Aorta (tissue), 5 donors: ENCODE results near the gene HDHD3. TPM values are rescaled to one million over a fixed set of nuclear protein-coding genes. Genes with fewer than 3 reads are reported as not detected.

ENCODE experiments used
- ATAC-seq: fragments of 200-7000 bp; cut with Tn5 transposase; one replicate; pipeline ENCODE4 v1.9.1; 2022; ENCODE audit warnings: moderate library complexity; ENCODE audit not compliant: low FRiP score
- DNase-seq, 2 donors: peaks; one replicate each; pipeline ENCODE4 v3.0.0-alpha.2; 2020
- H3K27ac ChIP-seq, 2 donors: one replicate each; pipeline ENCODE4 v1.5.1; 2013; ENCODE audit warnings: low read length in 2 of 2, mild to moderate bottlenecking in 2 of 2, moderate library complexity in 2 of 2, control low read depth in 1 of 2, inconsistent platforms in 1 of 2, low read depth in 1 of 2
- H3K27me3 ChIP-seq, 2 donors: one replicate each; pipeline ENCODE4 v1.6.1; 2013; ENCODE audit warnings: control low read depth in 1 of 2, low read length in 1 of 2, mild to moderate bottlenecking in 1 of 2, moderate library complexity in 1 of 2; ENCODE audit not compliant: insufficient read depth in 2 of 2, control insufficient read depth in 1 of 2
- H3K36me3 ChIP-seq, 2 donors: one replicate each; pipeline ENCODE4 v1.6.1; 2013; ENCODE audit warnings: control low read depth in 1 of 2, low read length in 1 of 2, mild to moderate bottlenecking in 1 of 2; ENCODE audit not compliant: insufficient read depth in 2 of 2, control insufficient read depth in 1 of 2
- H3K4me1 ChIP-seq, 2 donors: one replicate each; pipeline ENCODE4 v1.6.1; 2013; ENCODE audit warnings: low read length in 2 of 2, control low read depth in 1 of 2, mild to moderate bottlenecking in 1 of 2, moderate library complexity in 1 of 2; ENCODE audit not compliant: insufficient read depth in 2 of 2, control insufficient read depth in 1 of 2
- H3K4me3 ChIP-seq, 2 donors: one replicate each; pipeline ENCODE4 v1.5.1; 2013; ENCODE audit warnings: low read length in 2 of 2, control low read depth in 1 of 2, mild to moderate bottlenecking in 1 of 2
- H3K9me3 ChIP-seq: one replicate; pipeline ENCODE4 v1.6.1; 2013; ENCODE audit warnings: mild to moderate bottlenecking, low read length; ENCODE audit not compliant: control insufficient read depth
- WGBS, 2 donors: extraction: QIAGEN DNeasy Blood & Tissue Kit; methylation state at CpG; one replicate each; pipeline ENCODE4 v1.1.7; 2013; 5-methylcytosine and 5-hydroxymethylcytosine counted together
- intact Hi-C, 2 donors: fragments of 100-400 bp; cut with DNase I; formaldehyde crosslinking; loops; one replicate each; pipeline versions ENCODE4 v1.14.2 to v1.15.0; 2022
- long read RNA-seq, 2 donors: library from polyadenylated mRNA; unstranded; transcript quantifications; one replicate each; pipeline ENCODE4 v2.0.0, GENCODE V29; 2020 to 2021
- polyA plus RNA-seq, 2 donors: library from polyadenylated mRNA; stranded (reverse); fragments of 200-250 nt; gene quantifications; one replicate each; pipeline ENCODE4 v1.2.3, GENCODE V29; 2013
- total RNA-seq, 2 donors: library from RNA; stranded (reverse); fragmentation: NEBNext Ultra II Directional; extraction: Animal tissue kit (Norgen Biotek cat#: 25700); gene quantifications; one replicate each; pipeline ENCODE4 v1.2.1, GENCODE V29; 2021
- donor health status: healthy with polysubstance abuse.
- donor health status: Bipolar disorder and iron deficiency.
- donor health status: DM: no; HTN: no; CAD: no.
- donor health status: DM: no; HTN: no; CAD: no.
- donor health status: DM: yes; HTN: yes; CAD: no.

Gene HDHD3
- 10 to 100 TPM in 1 of 2 donors, 1 to 10 TPM in 1; 8.2 to 13.5 TPM for total RNA-seq
- 10 to 100 TPM; 21.7 to 23.7 TPM for polyA plus RNA-seq
- long read RNA-seq, donor 1, transcript HDHD3-202 (3 exons, 1,497 nt), result major isoform, 29 of 37 reads
- long read RNA-seq, donor 1, transcript HDHD3-203 (3 exons, 913 nt), result minor isoform, 5 of 37 reads
- long read RNA-seq, donor 1, partial matches to known transcripts, result 2 of 37 reads
- long read RNA-seq, donor 1, other reads (novel, unspliced or antisense), result 1 of 37 reads
- long read RNA-seq, donor 2, partial matches to known transcripts, result 0 of 8 reads
- long read RNA-seq, donor 2, other reads (novel, unspliced or antisense), result 1 of 8 reads

- Histone ChIP-seq H3K4me3 (peak within 1 kb of the TSS; percentile 22 to 98), H3K4me1 (peaks cover 0 to 2% of the 10 kb centered on the region in 2 donors), H3K9me3 (no peaks in the 10 kb centered on the region), H3K27ac (peak within 1 kb of the TSS in 1 of 2 donors; percentile 66), H3K36me3 (peaks cover 0 to 4% of the 10 kb centered on the region in 2 donors), H3K27me3 (no peaks in the 10 kb centered on the region)
- intact Hi-C loops, result loop anchor here in 1 of 2 donors (5.0 to 10.0 kb wide), 2 partner anchors 35 to 62 kb away; partner anchors contain the start of gene WDR31
- 0 to 1% methylated on average over 55 to 74 of the region's 74 CpGs for WGBS, 2 donors
- peak; percentile 92 for ATAC-seq
- peak; percentile 88 to 92 for DNase-seq
Measured at GRCh38 chr9:113376634-113377567, at the start of gene HDHD3. Gene HDHD3 (minus strand): TSS chr9:113376986. CDS start chr9:113374354, 2,632 bp downstream.

GRCh38 chr9:113425072-113425471, 48.3 kb upstream of the HDHD3 start:
- no peaks in the 10 kb centered on the region for H3K4me1 ChIP-seq
- no peak for ATAC-seq
- H3K36me3 ChIP-seq, result no peaks in the 10 kb centered on the region
- 34 to 54% methylated on average over 2 of the region's 2 CpGs for WGBS, 2 donors
- no peak overlapping the region for H3K27ac ChIP-seq
- no peaks in the 10 kb centered on the region for H3K9me3 ChIP-seq
- H3K4me3 ChIP-seq, result no peak overlapping the region
- intact Hi-C loops, result no loop called here
- H3K27me3 ChIP-seq, result no peaks in the 10 kb centered on the region
- DNase-seq, result no peak

GRCh38 chr9:113421726-113422125, 44.9 kb upstream of the HDHD3 start:
- Histone ChIP-seq H3K36me3 (no peaks in the 10 kb centered on the region), H3K27ac (no peak overlapping the region), H3K4me3 (no peak overlapping the region), H3K27me3 (no peaks in the 10 kb centered on the region), H3K9me3 (no peaks in the 10 kb centered on the region), H3K4me1 (no peaks in the 10 kb centered on the region)
- ATAC-seq, result no peak
- no peak for DNase-seq
- intact Hi-C loops, result no loop called here
- 79 to 83% methylated on average over 3 of the region's 3 CpGs for WGBS, 2 donors

- H3K36me3 ChIP-seq, result no peaks in the 10 kb centered on the region
- no peak overlapping the region for H3K27ac ChIP-seq
- WGBS, 2 donors, result 72 to 76% methylated on average over 4 of the region's 4 CpGs
- no peaks in the 10 kb centered on the region for H3K27me3 ChIP-seq
- no peaks in the 10 kb centered on the region for H3K4me1 ChIP-seq
- H3K9me3 ChIP-seq, result no peaks in the 10 kb centered on the region
- intact Hi-C loops, result no loop called here
- ATAC-seq (no peak), DNase-seq (no peak)
- no peak overlapping the region for H3K4me3 ChIP-seq
Measured at GRCh38 chr9:113417370-113417769, 40.6 kb upstream of the HDHD3 start.

GRCh38 chr9:113416149-113416721, 39.4 kb upstream of the HDHD3 start:
- H3K27me3 ChIP-seq, result no peaks in the 10 kb centered on the region
- H3K4me3 ChIP-seq, result no peak overlapping the region
- no peaks in the 10 kb centered on the region for H3K9me3 ChIP-seq
- no peaks in the 10 kb centered on the region for H3K36me3 ChIP-seq
- H3K4me1 ChIP-seq, result no peaks in the 10 kb centered on the region
- no peak overlapping the region for H3K27ac ChIP-seq
- DNase-seq (no peak), ATAC-seq (no peak)
- 73 to 79% methylated on average over 3 of the region's 3 CpGs for WGBS, 2 donors
- intact Hi-C loops, result no loop called here

GRCh38 chr9:113410207-113410864, 33.5 kb upstream of the HDHD3 start, which contains the start of the genes C9orf43 and POLE3:
Gene C9orf43 (plus strand): TSS chr9:113410747. CDS start chr9:113413494, 2,747 bp downstream.
Gene POLE3 (minus strand): TSS chr9:113410675. CDS start chr9:113410293, 382 bp downstream.
- no peaks in the 10 kb centered on the region for H3K36me3 ChIP-seq
- intact Hi-C loops, result no loop called here
- ATAC-seq, result peak; percentile 99
- WGBS, 2 donors, result 0 to 1% methylated on average over 60 to 61 of the region's 61 CpGs
- DNase-seq, result peak; percentile 97 to 98
- H3K9me3 ChIP-seq, result no peaks in the 10 kb centered on the region
- peak within 1 kb of the TSS in 1 of 2 donors; percentile 72 for H3K27ac ChIP-seq
- peak within 1 kb of the TSS; percentile 60 to 82 for H3K4me3 ChIP-seq
- no peaks in the 10 kb centered on the region for H3K27me3 ChIP-seq
- H3K4me1 ChIP-seq, result no peaks in the 10 kb centered on the region

- no peaks in the 10 kb centered on the region for H3K4me1 ChIP-seq
- intact Hi-C loops, result loop anchor here in 1 of 2 donors (10.0 kb wide), 1 partner anchor 135 kb away; the partner anchor contains the start of genes CDC26 and PRPF4
- H3K27me3 ChIP-seq, result no peaks in the 10 kb centered on the region
- 1% methylated on average over 20 of the region's 20 CpGs for WGBS, 2 donors
- peak overlapping the region in 1 of 2 donors; percentile 72 for H3K27ac ChIP-seq
- no peaks in the 10 kb centered on the region for H3K36me3 ChIP-seq
- DNase-seq (no peak), ATAC-seq (no peak)
- no peaks in the 10 kb centered on the region for H3K9me3 ChIP-seq
- H3K4me3 ChIP-seq, result peak overlapping the region; percentile 19 to 43
Measured at GRCh38 chr9:113409883-113410206, 33.1 kb upstream of the HDHD3 start.

GRCh38 chr9:113409481-113409880, 32.7 kb upstream of the HDHD3 start:
- no peaks in the 10 kb centered on the region for H3K36me3 ChIP-seq
- H3K4me1 ChIP-seq, result no peaks in the 10 kb centered on the region
- H3K27me3 ChIP-seq, result no peaks in the 10 kb centered on the region
- H3K4me3 ChIP-seq, result peak overlapping the region; percentile 19 to 43
- H3K9me3 ChIP-seq, result no peaks in the 10 kb centered on the region
- H3K27ac ChIP-seq, result peak overlapping the region in 1 of 2 donors; percentile 72
- ATAC-seq, result no peak
- WGBS, 2 donors, result 43 to 47% methylated on average over 10 of the region's 10 CpGs
- peak in 1 of 2 donors; percentile 48 for DNase-seq
- intact Hi-C loops, result loop anchor here in 1 of 2 donors (10.0 kb wide), 1 partner anchor 135 kb away; the partner anchor contains the start of genes CDC26 and PRPF4
